ENCODE data around the gene ATN1.

The ATN1 gene

GRCh38 chr12:6928703-6929407 lies 1.1 kb downstream of the ATN1 start:
- DNase-seq, result no peak

GRCh38 chr12:6929466-6930452 lies 2.0 kb downstream of the ATN1 start:
- DNase-seq, result no peak

- no peak for DNase-seq
Measured at GRCh38 chr12:6932766-6933165, 5.0 kb downstream of the ATN1 start.

GRCh38 chr12:6934110-6934509 lies 6.4 kb downstream of the ATN1 start:
- no peak for DNase-seq

GRCh38 chr12:6935371-6936193 lies 7.8 kb downstream of the ATN1 start:
- no peak for DNase-seq

- DNase-seq, result no peak
Measured at GRCh38 chr12:6936194-6936635, 8.5 kb downstream of the ATN1 start.

- no peak for DNase-seq
Measured at GRCh38 chr12:6936636-6937480, 9.1 kb downstream of the ATN1 start.

GRCh38 chr12:6937481-6938352 lies 10.0 kb downstream of the ATN1 start:
- DNase-seq, result peak; percentile 96

GRCh38 chr12:6938353-6939190 lies 10.8 kb downstream of the ATN1 start:
- DNase-seq, result no peak

GRCh38 chr12:6939191-6939540 lies 11.4 kb downstream of the ATN1 start:
- no peak for DNase-seq

GRCh38 chr12:6941267-6941666 lies 13.5 kb downstream of the ATN1 start:
- no peak for DNase-seq

GRCh38 chr12:6941782-6942181 lies 14.0 kb downstream of the ATN1 start:
- DNase-seq, result no peak

- DNase-seq, result no peak
Measured at GRCh38 chr12:6942331-6942665, 14.5 kb downstream of the ATN1 start.

- DNase-seq, result peak; percentile 92
Measured at GRCh38 chr12:6943389-6943721, 15.6 kb downstream of the ATN1 start.

- peak; percentile 88 for DNase-seq
Measured at GRCh38 chr12:6943722-6944380, 16.1 kb downstream of the ATN1 start, which contains the start of the genes C12orf57 and RNU7-1. Gene C12orf57, plus strand, starts transcription at chr12:6944022. Its CDS starts 100 bp downstream, at chr12:6944122. Gene RNU7-1, plus strand, starts transcription at chr12:6943816.

- peak; percentile 90 for DNase-seq
Measured at GRCh38 chr12:6944381-6945186, 16.8 kb downstream of the ATN1 start.

- no peak for DNase-seq
Measured at GRCh38 chr12:6945613-6946012, 17.9 kb downstream of the ATN1 start.

GRCh38 chr12:6946033-6946919 lies 18.5 kb downstream of the ATN1 start:
- DNase-seq, result peak; percentile 63
